Effector memory CD4-positive, alpha-beta T cell (primary cell): ENCODE results near the gene ALG9.

Source experiments
- DNase-seq, 3 donors: peaks; one replicate each; pipeline ENCODE4 v3.0.0-alpha.2; 2020
- H3K27ac ChIP-seq: 2 replicates; pipeline ENCODE4 v1.7.0; 2013; ENCODE audit warnings: mild to moderate bottlenecking, low read length, moderate library complexity; ENCODE audit not compliant: insufficient read depth, poor library complexity, severe bottlenecking
- H3K27me3 ChIP-seq: replicated peaks from 2 replicates; pipeline ENCODE4 v1.7.0; 2013; ENCODE audit warnings: mild to moderate bottlenecking, low read length; ENCODE audit not compliant: insufficient read depth, control insufficient read depth, poor library complexity, severe bottlenecking
- H3K36me3 ChIP-seq: 2 replicates; pipeline ENCODE4 v1.7.0; 2013; ENCODE audit warnings: mild to moderate bottlenecking, low read length, moderate library complexity; ENCODE audit not compliant: control insufficient read depth, insufficient read depth
- H3K4me1 ChIP-seq: 2 replicates; pipeline ENCODE4 v1.7.0; 2013; ENCODE audit warnings: low read length, mild to moderate bottlenecking; ENCODE audit not compliant: control insufficient read depth, insufficient read depth, poor library complexity, severe bottlenecking
- H3K4me3 ChIP-seq: 2 replicates; pipeline ENCODE4 v1.7.0; 2013; ENCODE audit warnings: low read length, low read depth, mild to moderate bottlenecking; ENCODE audit not compliant: insufficient read depth, poor library complexity, severe bottlenecking
- H3K9me3 ChIP-seq: 2 replicates; pipeline ENCODE4 v1.7.0; 2013; ENCODE audit warnings: mild to moderate bottlenecking, low read length, moderate library complexity; ENCODE audit not compliant: control insufficient read depth

The ALG9 gene

DNA sequence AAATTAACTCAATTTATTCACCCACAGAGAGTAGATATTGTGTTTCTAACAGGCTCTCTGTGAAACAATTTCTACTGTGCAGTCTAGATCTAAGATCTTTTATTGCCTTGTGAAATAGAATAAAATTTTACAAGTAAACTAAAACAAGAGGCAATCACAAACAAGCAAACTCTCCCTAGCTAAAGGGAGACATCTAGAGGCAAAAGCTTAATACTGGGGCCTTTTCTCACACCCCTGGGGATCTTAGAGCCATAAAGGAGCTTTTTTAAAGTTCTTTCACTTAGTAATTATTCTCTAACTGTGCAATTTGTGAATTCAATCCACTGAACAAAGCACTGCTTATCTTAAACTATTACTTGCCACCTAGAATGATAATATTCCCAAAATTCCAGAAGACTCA, 19.7 kb downstream of the ALG9 start:
- Histone ChIP-seq H3K27me3 (no peaks in the 10 kb centered on the region), H3K27ac (no peak overlapping the region), H3K36me3 (peaks cover 19% of the 10 kb centered on the region), H3K9me3 (no peaks in the 10 kb centered on the region), H3K4me3 (no peak overlapping the region), H3K4me1 (no peaks in the 10 kb centered on the region)
- no peak for DNase-seq

DNA sequence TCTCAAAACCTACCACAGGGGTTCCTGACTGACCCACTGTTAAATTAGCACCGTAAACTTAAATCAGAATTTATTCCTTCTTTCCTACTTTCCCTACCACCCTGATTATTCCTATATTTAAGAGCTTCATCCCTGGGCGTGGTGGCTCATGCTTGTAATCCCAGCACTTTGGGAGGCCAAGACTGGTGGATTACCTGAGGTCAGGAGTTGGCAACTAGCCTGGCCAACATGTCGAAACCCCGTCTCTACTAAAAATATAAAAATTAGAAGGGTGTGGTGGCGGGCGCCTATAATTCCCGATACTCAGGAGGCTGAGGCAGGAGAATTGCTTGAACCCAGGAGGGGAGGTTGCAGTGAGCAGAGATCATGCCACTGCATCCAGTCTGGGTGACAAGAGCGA, 20.3 kb downstream of the ALG9 start:
- no peak for DNase-seq
- peaks cover 19% of the 10 kb centered on the region for H3K36me3 ChIP-seq

DNA sequence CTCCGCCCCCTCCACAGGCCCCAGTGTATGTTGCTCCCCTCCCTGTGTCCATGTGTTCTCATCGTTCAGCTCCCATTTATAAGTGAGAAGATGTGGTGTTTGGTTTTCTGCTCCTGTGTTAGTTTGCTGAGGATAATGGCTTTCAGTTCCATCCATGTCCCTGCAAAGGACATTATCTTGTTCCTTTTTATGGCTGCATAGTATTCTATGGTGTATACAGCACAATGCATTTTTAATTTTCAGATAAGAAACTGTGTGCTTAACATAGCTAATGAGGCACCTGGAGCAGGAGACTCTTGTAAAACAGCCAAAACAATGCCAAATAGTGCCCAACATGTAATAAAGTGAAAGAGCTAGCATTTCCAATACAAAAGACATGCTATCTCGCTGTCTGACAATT, 21.8 kb downstream of the ALG9 start:
- H3K27me3 ChIP-seq = no peaks in the 10 kb centered on the region
- no peak for DNase-seq
- H3K4me1 ChIP-seq = no peaks in the 10 kb centered on the region
- no peaks in the 10 kb centered on the region for H3K9me3 ChIP-seq
- H3K36me3 ChIP-seq = peaks cover 21% of the 10 kb centered on the region
- no peak overlapping the region for H3K4me3 ChIP-seq
- H3K27ac ChIP-seq = no peak overlapping the region

More for the DNA sequence above, 20.3 kb downstream of the ALG9 start:
- Histone ChIP-seq H3K27me3 (no peaks in the 10 kb centered on the region), H3K9me3 (no peaks in the 10 kb centered on the region), H3K4me1 (no peaks in the 10 kb centered on the region), H3K27ac (no peak overlapping the region), H3K4me3 (no peak overlapping the region)

DNA sequence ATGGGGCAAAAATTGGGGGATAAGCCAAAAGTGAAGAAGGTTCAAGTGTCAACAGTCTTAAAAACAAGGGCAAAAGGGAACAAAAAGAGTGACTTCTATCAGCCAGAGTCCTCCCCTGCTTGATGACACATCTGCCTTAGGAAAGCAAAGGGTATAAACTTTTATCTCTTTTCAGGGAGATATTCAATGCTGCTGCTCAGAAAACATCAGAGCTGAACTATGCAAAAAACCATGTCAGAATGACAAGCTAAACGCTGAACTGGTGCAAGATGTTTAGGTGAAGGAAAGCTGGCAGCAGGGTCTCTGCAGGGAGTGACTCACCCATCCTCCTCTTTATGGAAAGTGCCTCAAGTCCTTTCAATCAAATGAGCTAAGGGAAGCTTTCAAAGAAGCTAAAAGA, 24.7 kb downstream of the ALG9 start:
- DNase-seq = no peak
- no peaks in the 10 kb centered on the region for H3K9me3 ChIP-seq
- H3K36me3 ChIP-seq = peaks cover 27% of the 10 kb centered on the region
- H3K27ac ChIP-seq = no peak overlapping the region
- no peak overlapping the region for H3K4me3 ChIP-seq
- no peaks in the 10 kb centered on the region for H3K4me1 ChIP-seq
- no peaks in the 10 kb centered on the region for H3K27me3 ChIP-seq

DNA sequence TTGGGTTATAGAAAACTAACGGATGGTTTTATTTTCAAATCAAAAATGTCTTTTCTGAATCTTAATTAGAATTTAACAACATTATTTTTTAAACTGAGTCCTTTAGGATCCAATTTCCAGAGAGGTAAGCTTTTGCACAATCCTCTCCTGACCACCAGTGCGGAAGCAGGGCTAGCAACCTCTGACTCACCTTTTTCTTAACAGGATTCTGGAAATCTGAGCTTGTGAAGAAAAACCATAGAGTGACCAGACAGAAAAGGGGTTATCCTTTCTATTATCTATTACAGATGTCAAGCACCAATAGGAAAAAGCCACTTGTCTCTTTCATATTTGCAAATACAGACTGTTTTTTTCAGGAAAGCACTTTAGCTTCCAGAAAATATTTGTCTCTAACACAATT, 25.3 kb downstream of the ALG9 start:
- no peak overlapping the region for H3K4me3 ChIP-seq
- no peaks in the 10 kb centered on the region for H3K4me1 ChIP-seq
- no peaks in the 10 kb centered on the region for H3K9me3 ChIP-seq
- no peak for DNase-seq
- H3K27ac ChIP-seq = no peak overlapping the region
- no peaks in the 10 kb centered on the region for H3K27me3 ChIP-seq
- peaks cover 27% of the 10 kb centered on the region for H3K36me3 ChIP-seq

DNA sequence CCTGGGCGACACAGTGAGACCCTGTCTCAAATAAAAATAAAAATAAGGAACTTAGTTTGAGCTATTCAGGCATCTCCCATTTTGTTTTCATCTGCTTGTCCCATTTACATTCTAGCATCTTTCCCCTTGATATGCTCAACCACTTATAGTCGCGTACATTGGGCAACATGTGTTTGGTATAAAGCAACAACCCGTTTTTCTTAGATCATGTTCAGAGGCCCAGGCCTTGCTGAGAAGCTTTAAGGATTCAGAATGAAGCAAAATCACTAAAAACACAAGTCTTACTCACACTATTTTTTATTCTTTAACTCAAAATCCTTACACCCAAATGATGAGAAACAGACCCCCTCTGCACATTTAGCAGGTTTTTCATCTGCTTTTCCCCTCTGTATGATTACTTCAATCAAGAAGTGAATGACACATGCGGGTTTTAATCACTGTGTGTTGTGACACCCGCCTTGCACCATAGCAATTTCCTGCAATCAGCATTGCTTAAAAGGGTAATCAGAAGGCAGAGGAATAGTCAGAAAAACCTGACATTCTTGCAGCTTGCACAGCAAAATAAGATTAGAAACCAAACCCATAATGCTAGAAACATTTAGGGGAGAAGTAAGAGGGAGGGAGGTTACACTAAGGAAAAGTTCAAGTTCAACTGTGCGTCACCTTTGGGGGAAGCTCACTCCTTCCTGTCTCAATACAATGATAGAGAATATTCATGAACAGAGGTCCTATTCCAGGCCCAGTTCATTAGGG, 25.9 kb downstream of the ALG9 start:
- DNase-seq = no peak
- H3K27me3 ChIP-seq = no peaks in the 10 kb centered on the region
- H3K9me3 ChIP-seq = no peaks in the 10 kb centered on the region
- no peak overlapping the region for H3K27ac ChIP-seq
- H3K4me1 ChIP-seq = no peaks in the 10 kb centered on the region
- H3K4me3 ChIP-seq = no peak overlapping the region
- H3K36me3 ChIP-seq = peaks cover 27% of the 10 kb centered on the region

DNA sequence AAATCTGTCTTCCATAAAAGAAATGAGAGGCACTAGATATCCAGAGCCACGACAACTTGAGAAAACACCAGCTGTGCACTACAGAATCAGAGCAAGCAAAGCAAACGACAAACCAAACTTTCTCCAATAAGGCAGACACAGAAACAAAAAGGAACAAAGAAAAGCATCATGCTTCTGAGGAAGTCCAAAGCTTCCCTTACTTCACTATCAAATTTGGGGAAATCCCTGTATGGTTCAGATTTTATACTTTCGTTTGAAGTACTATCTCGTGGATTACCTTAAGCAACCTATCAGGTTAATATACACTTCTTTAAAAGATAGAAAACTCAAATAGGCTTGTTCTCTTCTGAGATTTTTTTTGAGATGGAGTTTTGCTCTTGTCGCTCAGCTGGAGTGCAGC, 27.7 kb downstream of the ALG9 start:
- H3K36me3 ChIP-seq = peaks cover 26% of the 10 kb centered on the region
- no peak overlapping the region for H3K27ac ChIP-seq
- DNase-seq = no peak
- no peaks in the 10 kb centered on the region for H3K27me3 ChIP-seq
- no peaks in the 10 kb centered on the region for H3K9me3 ChIP-seq
- H3K4me1 ChIP-seq = no peaks in the 10 kb centered on the region
- H3K4me3 ChIP-seq = no peak overlapping the region

DNA sequence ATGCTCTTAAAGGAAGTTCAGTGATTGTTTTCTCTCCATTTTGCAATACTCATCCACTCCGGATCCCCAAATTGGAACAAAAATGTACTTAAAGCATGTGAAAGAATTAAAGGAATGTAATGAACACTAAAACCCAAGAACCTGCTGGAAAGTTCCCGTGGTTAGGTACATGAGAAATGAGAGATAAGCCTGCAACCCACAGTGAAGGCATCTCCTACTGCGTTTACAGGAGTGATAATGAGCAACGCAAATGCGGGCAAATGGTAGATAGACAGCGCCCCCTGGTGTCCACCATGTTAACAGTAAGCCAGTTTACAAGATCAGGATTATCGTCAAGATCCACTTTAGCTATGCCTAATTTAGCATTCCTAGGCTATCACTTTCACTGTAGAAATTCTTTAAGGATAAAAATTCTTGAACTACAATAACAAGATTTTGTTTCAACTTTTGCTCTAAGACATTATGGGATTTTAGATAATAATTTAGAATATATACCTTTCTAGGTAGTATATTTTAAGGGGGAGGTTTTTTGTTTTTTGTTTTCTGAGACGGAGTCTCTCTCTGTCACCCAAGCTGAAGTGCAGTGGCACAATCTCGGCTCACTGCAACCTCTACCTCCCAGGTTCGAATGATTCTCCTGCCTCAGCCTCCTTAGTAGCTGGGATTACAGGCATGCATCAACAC, 29.9 kb downstream of the ALG9 start:
- Histone ChIP-seq H3K36me3 (peaks cover 22% of the 10 kb centered on the region), H3K4me3 (no peak overlapping the region), H3K27me3 (no peaks in the 10 kb centered on the region), H3K4me1 (no peaks in the 10 kb centered on the region), H3K27ac (no peak overlapping the region), H3K9me3 (no peaks in the 10 kb centered on the region)
- DNase-seq = peak; percentile 56 to 75 (median 70)

DNA sequence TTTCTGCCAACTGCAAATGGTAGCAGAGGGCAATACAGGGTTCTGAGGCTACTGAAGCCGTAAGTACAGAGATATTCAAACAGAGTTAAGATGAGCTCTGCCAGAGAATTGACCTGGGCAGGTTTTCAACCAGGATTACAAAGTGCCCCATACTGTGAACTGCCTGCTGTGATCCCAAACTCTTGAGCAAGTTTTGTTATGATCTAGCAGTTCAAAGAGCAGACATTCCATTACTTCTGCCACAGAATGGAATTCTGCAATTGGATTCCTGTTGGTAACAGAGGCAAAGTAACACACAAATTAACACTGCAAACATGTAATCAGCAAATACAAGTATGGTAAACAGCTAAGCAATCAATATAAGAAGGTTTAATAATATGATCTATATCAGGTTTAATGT, 31.2 kb downstream of the ALG9 start:
- no peak overlapping the region for H3K27ac ChIP-seq
- no peaks in the 10 kb centered on the region for H3K4me1 ChIP-seq
- H3K4me3 ChIP-seq = no peak overlapping the region
- no peaks in the 10 kb centered on the region for H3K27me3 ChIP-seq
- H3K9me3 ChIP-seq = no peaks in the 10 kb centered on the region
- DNase-seq = no peak
- H3K36me3 ChIP-seq = peaks cover 33% of the 10 kb centered on the region

DNA sequence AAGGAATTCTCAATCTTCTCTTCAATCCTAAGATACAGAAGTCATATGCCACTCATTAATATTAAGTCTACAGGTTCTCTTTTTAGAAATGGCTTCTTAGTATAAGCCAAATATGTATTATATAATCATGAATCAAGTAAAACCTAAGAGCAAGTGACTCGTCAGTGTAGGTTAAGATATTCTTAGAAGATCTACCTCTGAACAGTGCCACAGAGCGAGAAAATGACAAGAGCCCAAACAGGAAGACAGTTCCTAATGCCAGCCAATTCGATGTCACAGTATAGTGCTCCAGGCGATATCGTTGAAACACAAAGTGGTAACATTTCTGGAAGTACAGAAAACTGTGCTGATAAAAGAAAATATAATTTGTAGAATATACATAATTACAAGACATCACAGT, 33.3 kb downstream of the ALG9 start:
- H3K27ac ChIP-seq = no peak overlapping the region
- peaks cover 19% of the 10 kb centered on the region for H3K36me3 ChIP-seq
- no peaks in the 10 kb centered on the region for H3K9me3 ChIP-seq
- no peaks in the 10 kb centered on the region for H3K4me1 ChIP-seq
- no peak for DNase-seq
- H3K27me3 ChIP-seq = no peaks in the 10 kb centered on the region
- no peak overlapping the region for H3K4me3 ChIP-seq
